Fibroblast of mammary gland (primary cell): ENCODE data around the gene ZNF511.

Source experiments
- DNase-seq: peaks from one replicate; pipeline ENCODE4 v3.0.0-alpha.2; 2010; ENCODE audit warnings: low read depth
- H3K4me3 ChIP-seq: 2 replicates; pipeline ENCODE4 v1.5.1; 2011; ENCODE audit warnings: low read depth, mild to moderate bottlenecking, low read length, moderate library complexity; ENCODE audit not compliant: control insufficient read depth
- CTCF ChIP-seq: conservative IDR thresholded peaks from 2 replicates; pipeline ENCODE4 v1.5.1; 2011; ENCODE audit warnings: low read depth, low read length, inconsistent platforms; ENCODE audit not compliant: control insufficient read depth, insufficient read depth

Gene ZNF511

DNA sequence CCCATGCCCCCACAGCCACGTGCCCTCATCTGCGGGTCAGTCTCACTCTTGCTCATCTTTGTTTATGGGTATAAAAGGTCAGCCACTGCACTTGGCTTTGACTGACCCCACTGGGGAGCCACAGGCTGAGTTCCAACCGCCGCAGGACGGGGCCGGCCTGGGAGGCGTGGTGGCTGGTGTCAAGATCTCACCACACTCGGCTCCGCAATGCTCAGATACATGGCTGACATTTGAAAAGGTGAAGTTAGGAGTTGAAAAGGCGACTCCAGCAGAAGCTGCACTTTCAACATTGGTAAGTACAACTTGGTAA is 14.9 kb upstream of the ZNF511 start:
- no peak for DNase-seq
- no peak overlapping the region for H3K4me3 ChIP-seq
- TF ChIP-seq CTCF, result no peak

DNA sequence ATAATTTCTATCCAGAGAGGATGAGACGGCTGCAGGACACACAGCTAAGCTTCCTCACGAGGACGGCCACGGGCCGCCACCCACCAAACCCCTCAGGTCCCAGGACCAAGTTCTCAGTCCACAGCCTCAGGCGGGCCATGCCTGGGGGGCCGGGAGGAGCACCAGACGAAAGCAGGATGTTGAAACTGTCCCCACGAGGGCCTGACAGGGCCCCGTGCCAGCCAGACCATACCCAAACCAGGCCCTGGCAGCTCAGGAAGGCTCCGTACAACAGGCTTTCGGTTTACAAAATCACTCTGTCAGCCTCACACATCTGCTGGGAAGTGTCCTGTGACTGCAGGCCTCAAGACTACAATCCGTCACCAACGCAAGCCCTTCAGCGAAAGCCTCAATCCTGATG is 14.5 kb upstream of the ZNF511 start:
- H3K4me3 ChIP-seq, result no peak overlapping the region
- TF ChIP-seq CTCF, result no peak
- DNase-seq, result no peak

- DNase-seq, result no peak
These were observed 13.0 kb upstream of the ZNF511 start for GRCh38 chr10:133295426-133296320.

GRCh38 chr10:133297504-133297903 is 11.2 kb upstream of the ZNF511 start:
- TF ChIP-seq CTCF, result no peak
- H3K4me3 ChIP-seq, result no peak overlapping the region

More at GRCh38 chr10:133295426-133296320, 13.0 kb upstream of the ZNF511 start:
- no peak for TF ChIP-seq CTCF
- no peak overlapping the region for H3K4me3 ChIP-seq

DNA sequence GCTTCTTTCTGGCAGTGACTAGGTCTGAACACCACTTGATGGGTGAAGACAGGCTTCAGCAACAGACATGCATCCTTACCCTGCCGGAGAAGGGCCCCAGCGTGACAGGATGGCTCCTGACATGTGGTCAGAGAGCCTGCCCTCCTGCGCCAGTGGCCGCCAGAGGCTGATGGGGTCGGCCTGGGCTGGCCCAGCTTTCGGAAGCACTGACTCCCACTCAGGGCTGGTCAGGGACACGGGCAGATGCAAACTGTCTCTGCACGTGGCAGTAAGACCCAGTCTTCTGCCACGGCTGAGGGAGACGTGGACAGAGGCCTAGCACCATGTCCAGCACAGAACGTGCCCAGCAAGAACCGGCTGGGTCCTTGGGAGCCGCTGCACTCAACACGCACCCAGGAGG is 10.2 kb upstream of the ZNF511 start:
- TF ChIP-seq CTCF, result no peak
- no peak for DNase-seq
- no peak overlapping the region for H3K4me3 ChIP-seq

More at GRCh38 chr10:133297504-133297903, 11.2 kb upstream of the ZNF511 start:
- no peak for DNase-seq

- no peak for TF ChIP-seq CTCF
- H3K4me3 ChIP-seq, result no peak overlapping the region
- no peak for DNase-seq
These were observed 9.5 kb upstream of the ZNF511 start for GRCh38 chr10:133299224-133299623.
